ENCODE measurements around the gene HEYL.

GRCh38 chr1:39574646-39575045 is 64.8 kb downstream of the HEYL start:
- TF ChIP-seq RAD51 (IDR thresholded peaks at IDR 0.05; ENCODE audit: borderline replicate concordance, low read depth) (peak; percentile 58; the same call in 1 of the 2 replicates), CTCF (IDR thresholded peaks at IDR 0.05 in 2 of 3, conservative IDR thresholded peaks at IDR 0.05 in 1 of 3; ENCODE audit: insufficient read depth in 2 of 3, low read depth in 1 of 3, low read length in 3 of 3) (no peak), TSC22D4 (tag; IDR thresholded peaks at IDR 0.05) (no peak), USF2 (CRISPR knock-in tag; IDR thresholded peaks at IDR 0.05) (peak; percentile 82)

Measured in K562 (cell line).